ENCODE data around the gene USP24. TPM values are rescaled to one million over a fixed set of nuclear protein-coding genes. Genes with fewer than 3 reads are reported as not detected.
A peak's percentile ranks its signal among the peaks of the same experiment; 100 is the strongest.

The USP24 gene
- total RNA-seq, 1 donor from 2014 or later: 58.1 TPM

GRCh38 chr1:55081188-55081904 is 133.8 kb downstream of the USP24 start:
- no peak overlapping the region for H3K4me3 Mint-ChIP-seq
- H3K27ac Mint-ChIP-seq: peak overlapping the region; percentile 62
- H3K36me3 Mint-ChIP-seq: peaks cover 31% of the 10 kb centered on the region
- H3K27me3 Mint-ChIP-seq (ENCODE audit: low read depth): no peaks in the 10 kb centered on the region
- TF ChIP-seq CTCF (IDR thresholded peaks at IDR 0.05; ENCODE audit: unreplicated experiment): no peak
- H3K9me3 Mint-ChIP-seq: no peaks in the 10 kb centered on the region
- no peak for DNase-seq (ENCODE audit: low spot score in 2 of 2, unreplicated experiment in 2 of 2)
- H3K4me1 Mint-ChIP-seq: peaks cover 11% of the 10 kb centered on the region

GRCh38 chr1:55079651-55080050 is 135.5 kb downstream of the USP24 start:
- Mint-ChIP-seq H3K9me3 (no peaks in the 10 kb centered on the region), H3K4me3 (no peak overlapping the region), H3K27ac (no peak overlapping the region), H3K27me3 (ENCODE audit: low read depth) (no peaks in the 10 kb centered on the region), H3K36me3 (peaks cover 36% of the 10 kb centered on the region), H3K4me1 (peaks cover 11% of the 10 kb centered on the region)
- DNase-seq (ENCODE audit: low spot score in 2 of 2, unreplicated experiment in 2 of 2): no peak
- no peak for TF ChIP-seq CTCF (IDR thresholded peaks at IDR 0.05; ENCODE audit: unreplicated experiment)

- no peaks in the 10 kb centered on the region for H3K27me3 Mint-ChIP-seq (ENCODE audit: low read depth)
- TF ChIP-seq CTCF (IDR thresholded peaks at IDR 0.05; ENCODE audit: unreplicated experiment): no peak
- no peak overlapping the region for H3K4me3 Mint-ChIP-seq
- no peaks in the 10 kb centered on the region for H3K9me3 Mint-ChIP-seq
- H3K27ac Mint-ChIP-seq: no peak overlapping the region
- H3K36me3 Mint-ChIP-seq: peaks cover 37% of the 10 kb centered on the region
- H3K4me1 Mint-ChIP-seq: peaks cover 11% of the 10 kb centered on the region
- no peak for DNase-seq (ENCODE audit: low spot score in 2 of 2, unreplicated experiment in 2 of 2)
Observed at GRCh38 chr1:55078470-55078869, 136.7 kb downstream of the USP24 start.

- Mint-ChIP-seq H3K27ac (no peak overlapping the region), H3K4me1 (peaks cover 8% of the 10 kb centered on the region), H3K4me3 (no peak overlapping the region), H3K9me3 (no peaks in the 10 kb centered on the region), H3K27me3 (ENCODE audit: low read depth) (no peaks in the 10 kb centered on the region), H3K36me3 (peaks cover 40% of the 10 kb centered on the region)
- no peak for DNase-seq (ENCODE audit: low spot score in 2 of 2, unreplicated experiment in 2 of 2)
- TF ChIP-seq CTCF (IDR thresholded peaks at IDR 0.05; ENCODE audit: unreplicated experiment): no peak
Observed at GRCh38 chr1:55076356-55076755, 138.8 kb downstream of the USP24 start.

GRCh38 chr1:55074455-55074854 is 140.7 kb downstream of the USP24 start:
- TF ChIP-seq CTCF (IDR thresholded peaks at IDR 0.05; ENCODE audit: unreplicated experiment): no peak
- Mint-ChIP-seq H3K4me1 (no peaks in the 10 kb centered on the region), H3K27me3 (ENCODE audit: low read depth) (no peaks in the 10 kb centered on the region), H3K4me3 (no peak overlapping the region), H3K9me3 (no peaks in the 10 kb centered on the region), H3K27ac (no peak overlapping the region), H3K36me3 (peaks cover 47% of the 10 kb centered on the region)
- no peak for DNase-seq (ENCODE audit: low spot score in 2 of 2, unreplicated experiment in 2 of 2)

Data from mesothelial cell of epicardium (in vitro differentiated cells).